NCI-H82 treated with DMSO at 0.1 percent for 48 hours (cell line): ENCODE data around the gene ZG16.
"Not testable (repeated sequence)": the region's sequence is repeated elsewhere in the genome, so short reads cannot be mapped to it uniquely, and the experiment has no call there.

ENCODE experiments used
- DNase-seq: peaks from one replicate; lab custom pipeline; 2025; ENCODE audit not compliant: unreplicated experiment; lab: John Stamatoyannopoulos, UW

ZG16 gene

DNA sequence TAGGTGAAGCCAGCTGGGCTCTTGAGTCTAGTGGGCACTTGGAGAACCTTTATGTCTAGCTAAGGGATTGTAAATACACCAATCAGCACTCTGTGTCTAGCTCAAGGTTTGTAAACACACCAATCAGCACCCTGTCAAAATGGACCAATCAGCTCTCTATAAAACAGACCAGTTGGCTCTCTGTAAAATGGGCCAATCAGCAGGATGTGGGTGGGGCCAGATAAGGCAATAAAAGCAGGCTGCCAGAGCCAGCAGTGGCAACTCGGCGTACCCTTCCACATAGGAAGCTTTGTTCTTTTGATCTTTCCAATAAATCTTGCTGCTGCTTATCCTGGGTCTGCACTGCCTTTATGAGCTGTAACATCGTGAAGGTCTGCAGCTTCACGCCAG lies 29.3 kb upstream of the ZG16 start:
- not testable (repeated sequence) for DNase-seq

DNA sequence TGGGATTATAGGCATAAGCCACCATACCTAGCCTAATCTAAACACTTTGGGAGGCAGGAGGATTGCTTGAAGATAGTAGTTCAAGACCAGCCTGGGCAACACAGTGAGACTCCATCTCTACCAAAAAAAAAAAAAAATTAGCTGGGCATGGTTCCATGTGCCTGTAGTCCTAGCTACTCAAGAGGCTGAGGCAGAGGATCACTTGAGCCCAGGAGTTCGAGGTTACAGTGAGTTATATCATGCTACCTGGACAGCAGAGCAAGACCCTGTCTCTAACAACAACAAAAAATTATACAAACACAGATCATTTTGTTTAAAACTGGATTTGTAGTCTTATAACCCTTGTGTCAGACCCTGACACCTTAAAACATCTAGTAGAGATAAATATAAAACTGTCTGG lies 24.5 kb upstream of the ZG16 start:
- no peak for DNase-seq

DNA sequence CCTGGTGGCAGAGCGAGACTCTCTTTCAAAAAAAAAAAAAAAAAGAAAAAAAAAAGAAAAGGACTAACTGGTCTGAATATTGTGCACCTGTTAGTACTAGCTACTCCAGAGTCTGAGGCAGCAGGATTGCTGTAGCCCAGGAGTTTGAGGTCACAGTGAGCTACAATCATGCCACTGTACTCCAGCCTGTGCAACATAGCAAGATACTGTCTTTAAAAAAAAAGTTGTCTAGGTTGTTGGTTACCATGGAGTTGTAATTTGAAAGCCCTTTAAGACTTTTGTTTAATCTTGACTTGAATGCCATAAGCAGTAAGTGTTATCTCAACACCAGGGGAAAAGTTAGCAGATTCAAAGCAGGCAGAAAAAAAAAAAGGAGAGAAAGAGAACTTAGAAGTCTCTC lies 21.4 kb upstream of the ZG16 start:
- DNase-seq, result no peak

GRCh38 chr16:29757086-29757485 lies 21.0 kb upstream of the ZG16 start:
- DNase-seq, result not testable (repeated sequence)

DNA sequence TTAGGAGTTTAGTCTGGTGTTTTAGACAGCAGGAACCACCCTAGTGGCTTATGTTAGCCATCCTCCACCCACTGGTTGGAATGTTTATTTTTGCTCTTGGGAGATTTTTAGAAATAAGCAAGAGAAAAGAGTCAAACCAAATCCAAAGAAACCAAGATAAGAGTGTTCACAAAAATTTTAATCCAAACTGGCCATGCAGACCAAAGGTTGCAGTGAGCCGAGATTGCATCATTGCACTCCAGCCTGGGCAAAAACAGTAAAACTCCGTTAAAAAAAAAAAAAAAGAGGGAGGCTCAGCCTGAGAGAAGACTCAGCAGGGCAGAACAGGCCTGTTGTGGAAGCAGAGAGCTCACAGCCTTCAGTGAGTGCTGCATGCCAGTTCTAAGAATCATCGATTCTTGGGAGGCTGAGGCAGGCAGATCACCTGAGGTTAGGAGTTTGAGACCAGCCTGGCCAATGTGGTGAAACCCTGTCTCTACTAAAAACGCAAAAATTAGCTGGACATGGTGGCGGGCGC lies 20.0 kb upstream of the ZG16 start:
- DNase-seq, result no peak

DNA sequence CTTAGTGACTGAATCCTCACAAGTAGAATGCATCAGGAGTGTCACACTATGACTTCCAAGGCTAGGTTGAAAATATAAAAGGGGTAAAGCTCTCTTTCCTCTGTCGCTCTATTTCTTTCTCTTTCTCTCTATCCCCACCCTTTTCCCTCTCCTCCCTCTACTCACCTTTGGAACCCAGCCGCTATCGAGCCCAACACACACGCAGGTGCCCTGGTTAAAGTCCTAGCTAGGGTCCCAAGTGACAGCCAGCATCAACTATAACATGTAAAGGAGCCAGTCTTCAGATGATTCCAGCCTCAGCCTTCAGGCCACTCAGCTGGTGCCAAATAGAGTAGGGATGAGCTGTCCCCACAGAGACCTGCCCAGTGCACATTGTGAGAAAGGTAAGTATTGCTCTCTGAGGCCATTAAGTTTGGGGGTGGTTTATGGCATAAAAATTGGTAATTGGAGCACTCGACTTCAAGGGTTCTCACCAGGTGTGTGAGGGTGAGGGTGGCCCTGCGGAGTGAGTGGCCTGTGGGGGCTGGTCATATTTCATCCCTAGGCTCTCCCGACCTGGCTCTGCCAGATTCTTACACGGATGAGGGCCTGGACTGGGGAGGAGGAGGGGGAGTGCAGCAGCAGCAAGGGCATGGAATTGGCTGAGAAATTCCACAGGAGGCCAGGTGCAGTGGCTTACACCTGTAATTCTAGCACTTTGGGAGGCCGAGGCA lies 17.3 kb upstream of the ZG16 start:
- DNase-seq, result no peak

DNA sequence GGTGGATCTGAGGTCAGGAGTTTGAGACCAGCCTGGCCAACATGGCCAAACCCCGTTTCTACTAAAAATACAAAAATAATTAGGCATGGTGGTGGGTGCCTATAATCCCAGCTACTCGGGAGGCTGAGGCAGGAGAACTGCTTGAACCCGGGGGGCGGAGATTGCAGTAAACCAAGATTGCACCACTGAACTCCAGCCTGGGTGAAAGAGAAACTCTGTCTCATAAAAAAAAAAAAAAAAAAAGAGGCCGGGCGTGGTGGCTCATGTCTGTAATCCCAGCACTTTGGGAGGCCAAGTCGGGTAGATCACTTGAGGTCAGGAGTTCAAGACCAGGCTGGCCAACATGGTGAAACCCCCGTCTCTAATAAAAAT lies 16.8 kb upstream of the ZG16 start:
- DNase-seq, result not testable (repeated sequence)

- no peak for DNase-seq
Observed at GRCh38 chr16:29761882-29762281, 16.2 kb upstream of the ZG16 start.

- no peak for DNase-seq
Observed at GRCh38 chr16:29763326-29763725, 14.7 kb upstream of the ZG16 start.

GRCh38 chr16:29765167-29766032 lies 12.7 kb upstream of the ZG16 start:
- no peak for DNase-seq

- DNase-seq, result no peak
Observed at GRCh38 chr16:29766571-29766970, 11.5 kb upstream of the ZG16 start.

DNA sequence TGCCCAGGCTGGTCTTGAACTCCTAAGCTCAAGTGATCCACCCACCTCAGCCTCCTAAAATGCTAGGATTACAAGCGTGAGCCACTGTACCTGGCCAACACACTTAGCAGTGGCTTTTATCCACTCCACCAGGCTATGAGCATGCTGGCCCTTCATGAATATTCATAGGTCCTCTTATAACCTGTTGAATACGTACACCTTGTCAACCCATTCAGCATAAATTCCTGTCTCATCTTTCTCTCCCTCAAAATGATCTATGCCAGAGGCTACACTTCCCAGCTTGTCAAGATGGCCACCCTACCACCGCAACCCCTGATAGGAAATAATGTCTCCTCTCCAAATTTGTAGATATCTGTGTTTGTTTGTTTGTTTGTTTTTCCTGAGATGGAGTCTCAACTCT lies 11.0 kb upstream of the ZG16 start:
- no peak for DNase-seq

- DNase-seq, result no peak
Observed at GRCh38 chr16:29769507-29769906, 8.5 kb upstream of the ZG16 start.

- no peak for DNase-seq
Observed at GRCh38 chr16:29770250-29770929, 7.7 kb upstream of the ZG16 start.

GRCh38 chr16:29772330-29772729 lies 5.7 kb upstream of the ZG16 start:
- DNase-seq, result not testable (repeated sequence)

- DNase-seq, result no peak
Observed at GRCh38 chr16:29774730-29775129, 3.3 kb upstream of the ZG16 start.

- DNase-seq, result no peak
Observed at GRCh38 chr16:29775742-29776408, 2.2 kb upstream of the ZG16 start.

DNA sequence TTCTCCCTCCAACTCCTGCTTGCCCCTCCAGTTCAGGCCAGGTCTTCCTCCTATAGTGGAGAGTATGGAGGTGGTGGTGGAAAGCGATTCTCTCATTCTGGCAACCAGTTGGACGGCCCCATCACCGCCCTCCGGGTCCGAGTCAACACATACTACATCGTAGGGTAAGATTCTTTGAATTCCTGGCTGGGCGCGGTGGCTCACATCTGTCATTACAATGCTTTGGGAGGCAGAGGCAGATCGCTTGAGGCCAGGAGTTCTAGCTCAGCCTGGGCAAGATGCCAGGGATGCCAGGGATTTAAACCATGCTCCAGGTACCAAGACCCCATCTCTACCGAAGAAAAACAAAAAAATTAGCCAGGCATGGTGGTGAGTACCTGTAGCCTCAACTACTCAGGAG lies 1.4 kb downstream of the ZG16 start:
- no peak for DNase-seq

GRCh38 chr16:29783094-29783953 lies 5.3 kb downstream of the ZG16 start:
- DNase-seq, result not testable (repeated sequence)

DNA sequence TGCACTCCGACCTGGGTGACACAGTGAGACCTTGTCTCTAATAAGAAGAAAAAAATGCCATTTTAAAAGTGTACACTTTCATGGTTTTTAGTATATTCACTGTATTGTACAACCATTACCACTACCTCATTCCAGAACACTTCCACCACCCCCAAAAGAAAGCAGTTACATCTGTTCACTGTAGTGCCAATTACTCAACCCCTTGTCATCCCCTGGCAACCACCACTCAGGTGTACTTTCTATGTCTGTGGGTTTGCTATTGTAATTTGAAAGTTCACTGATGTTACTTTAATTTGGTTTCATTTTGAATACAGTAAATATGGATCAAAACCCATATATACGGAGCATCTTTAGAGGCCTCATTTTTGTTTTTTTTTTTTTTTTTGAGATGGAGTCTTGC lies 6.1 kb downstream of the ZG16 start:
- DNase-seq, result no peak
